GM19467 (cell line): ENCODE measurements around the gene SOD2.
A peak's percentile ranks its signal among the peaks of the same experiment; 100 is the strongest.
"Not testable (repeated sequence)": the region's sequence is repeated elsewhere in the genome, so short reads cannot be mapped to it uniquely, and the experiment has no call there.

Experiments used
- ATAC-seq: cut with Tn5 transposase; IDR thresholded peaks from one replicate; pipeline ENCODE4 v1.9.1; 2021; ENCODE audit warnings: mild to moderate bottlenecking, moderate library complexity; ENCODE audit not compliant: unreplicated experiment

SOD2 gene

GRCh38 chr6:159693128-159693893, at the start of gene SOD2:
Gene SOD2, minus strand, starts transcription at chr6:159693241. Its CDS starts 74 bp downstream, at chr6:159693167.
- ATAC-seq, result peak; percentile 74

GRCh38 chr6:159742165-159742564, 49.1 kb upstream of the SOD2 start:
- no peak for ATAC-seq

- ATAC-seq, result no peak
Measured at GRCh38 chr6:159739341-159739740, 46.3 kb upstream of the SOD2 start.

- ATAC-seq, result no peak
Measured at GRCh38 chr6:159736908-159737307, 43.9 kb upstream of the SOD2 start.

- ATAC-seq, result not testable (repeated sequence)
Measured at GRCh38 chr6:159733395-159733794, 40.4 kb upstream of the SOD2 start.

- not testable (repeated sequence) for ATAC-seq
Measured at GRCh38 chr6:159732550-159732949, 39.5 kb upstream of the SOD2 start.

GRCh38 chr6:159730332-159730676, 37.3 kb upstream of the SOD2 start:
- no peak for ATAC-seq

GRCh38 chr6:159729598-159730331, 36.7 kb upstream of the SOD2 start:
- ATAC-seq, result no peak

- no peak for ATAC-seq
Measured at GRCh38 chr6:159728531-159728964, 35.5 kb upstream of the SOD2 start.

GRCh38 chr6:159727717-159728445, 34.8 kb upstream of the SOD2 start:
- peak; percentile 38 for ATAC-seq

GRCh38 chr6:159726918-159727716, 34.1 kb upstream of the SOD2 start, which contains the start of gene WTAP:
Gene WTAP, plus strand, starts transcription at chr6:159727506. Its CDS starts 8,760 bp downstream, at chr6:159736266.
- ATAC-seq, result peak; percentile 79

GRCh38 chr6:159726255-159726917, 33.3 kb upstream of the SOD2 start:
- ATAC-seq, result no peak

- not testable (repeated sequence) for ATAC-seq
Measured at GRCh38 chr6:159725208-159725607, 32.2 kb upstream of the SOD2 start.

GRCh38 chr6:159724778-159725177, 31.7 kb upstream of the SOD2 start:
- no peak for ATAC-seq

- ATAC-seq, result no peak
Measured at GRCh38 chr6:159723259-159723658, 30.2 kb upstream of the SOD2 start.

GRCh38 chr6:159722655-159723054, 29.6 kb upstream of the SOD2 start:
- ATAC-seq, result no peak

GRCh38 chr6:159721981-159722380, 28.9 kb upstream of the SOD2 start:
- ATAC-seq, result not testable (repeated sequence)

GRCh38 chr6:159720708-159721107, 27.7 kb upstream of the SOD2 start:
- peak; percentile 52 for ATAC-seq

GRCh38 chr6:159719287-159719686, 26.2 kb upstream of the SOD2 start:
- no peak for ATAC-seq

- no peak for ATAC-seq
Measured at GRCh38 chr6:159718634-159719033, 25.6 kb upstream of the SOD2 start.
